Endothelial cell of umbilical vein (primary cell): ENCODE results near the gene HSPB1. TPM values are rescaled to one million over a fixed set of nuclear protein-coding genes. Genes with fewer than 3 reads are reported as not detected.

ENCODE experiments used
- BruUV-seq: library from RNA; stranded (reverse); fragments of 400-500 nt; replicated peaks from 2 replicates; lab custom pipeline; 2021; lab: Mats Ljungman, UMichigan
- CTCF ChIA-PET: fragments of 300-600, 350-600 bp; sonication (Branson Sonifier 250); formaldehyde crosslinking; loops from one replicate; lab custom pipeline; 2021; ENCODE audit warnings: antibody characterized with exemption, inconsistent platforms; lab: Charles Lee
- POLR2A ChIA-PET: fragments of 300-600, 350-600 bp; sonication (Branson Sonifier 250); formaldehyde crosslinking; loops from one replicate; lab custom pipeline; 2021; ENCODE audit warnings: antibody characterized with exemption, inconsistent platforms; lab: Charles Lee
- DNase-seq: peaks from one replicate; pipeline ENCODE4 v3.0.0-alpha.2; 2011; ENCODE audit warnings: low read depth, low spot score
- FAIRE-seq: peaks from 2 replicates; lab custom pipeline; 2011; peaks lifted over from hg19 to GRCh38; lab: Jason Lieb, UNC
- H2AFZ ChIP-seq: 2 replicates; pipeline ENCODE4 v1.6.0; 2012; ENCODE audit warnings: low read depth, low read length, control low read depth, inconsistent platforms
- H3K27ac ChIP-seq: 2 replicates; pipeline ENCODE4 v1.5.1; 2011; ENCODE audit warnings: low read depth, mild to moderate bottlenecking, control low read depth, low read length, moderate library complexity; ENCODE audit not compliant: insufficient read depth
- H3K27me3 ChIP-seq, 2 experiments: 2 replicates each; pipeline versions ENCODE4 v1.6.0 to v1.6.1; 2011; ENCODE audit warnings: low read length in 2 of 2, mixed read lengths in 1 of 2; ENCODE audit not compliant: control insufficient read depth in 2 of 2, insufficient read depth in 2 of 2
- H3K36me3 ChIP-seq, 2 experiments: 2 replicates in 1 of 2; 3 replicates in 1 of 2; pipeline ENCODE4 v1.5.1; 2011; ENCODE audit warnings: low read length in 2 of 2, mild to moderate bottlenecking in 1 of 2, moderate library complexity in 1 of 2; ENCODE audit not compliant: control insufficient read depth in 2 of 2, insufficient read depth in 2 of 2; ENCODE audit errors: extremely low read depth in 1 of 2
- H3K4me1 ChIP-seq: 3 replicates; pipeline ENCODE4 v1.5.1; 2011; ENCODE audit warnings: mild to moderate bottlenecking, low read length; ENCODE audit not compliant: control insufficient read depth, insufficient read depth; ENCODE audit errors: extremely low read depth
- H3K4me2 ChIP-seq: 2 replicates; pipeline ENCODE4 v1.6.1; 2011; ENCODE audit warnings: low read length, control low read depth, mixed read lengths; ENCODE audit not compliant: insufficient read depth
- H3K4me3 ChIP-seq, 3 experiments: fragments of 200-600 bp in 1 of 3; sonication (generic), shearing (Covaris generic) in 1 of 3; replicated peaks in 1 of 3; 2 replicates each; pipeline ENCODE4 v1.5.1; 2011 to 2016; ENCODE audit warnings: control low read depth in 3 of 3, low read length in 3 of 3, mild to moderate bottlenecking in 2 of 3, inconsistent platforms in 1 of 3, low read depth in 1 of 3, moderate library complexity in 1 of 3; ENCODE audit not compliant: insufficient read depth in 1 of 3
- H3K79me2 ChIP-seq: 2 replicates; pipeline ENCODE4 v1.6.0; 2012; ENCODE audit warnings: low read length, inconsistent platforms; ENCODE audit not compliant: control insufficient read depth, insufficient read depth
- H3K9ac ChIP-seq: replicated peaks from 2 replicates; pipeline ENCODE3; 2011; ENCODE audit warnings: low read length, control low read depth; ENCODE audit not compliant: insufficient read depth; ENCODE audit errors: extremely low read depth
- H3K9me1 ChIP-seq: replicated peaks from 3 replicates; pipeline ENCODE4 v1.6.0; 2011; ENCODE audit warnings: mild to moderate bottlenecking, low read length; ENCODE audit not compliant: control insufficient read depth, insufficient read depth; ENCODE audit errors: extremely low read depth
- H3K9me3 ChIP-seq: replicated peaks from 2 replicates; pipeline ENCODE4 v1.5.1; 2012; ENCODE audit warnings: low read length, inconsistent platforms; ENCODE audit not compliant: control insufficient read depth, insufficient read depth
- H4K20me1 ChIP-seq: replicated peaks from 2 replicates; pipeline ENCODE3; 2011; ENCODE audit warnings: mild to moderate bottlenecking, low read length; ENCODE audit not compliant: control insufficient read depth, insufficient read depth; ENCODE audit errors: extremely low read depth
- CTCF ChIP-seq, 2 donors: IDR thresholded peaks; 1 replicate in 1 of 2; 2 replicates in 1 of 2; pipeline ENCODE4 v1.5.1; 2011; ENCODE audit warnings: low read length in 2 of 2, mild to moderate bottlenecking in 2 of 2, moderate library complexity in 2 of 2, control low read depth in 1 of 2, inconsistent platforms in 1 of 2, low read depth in 1 of 2; ENCODE audit not compliant: insufficient read depth in 1 of 2; ENCODE audit errors: extremely low read depth in 1 of 2
- EZH2 ChIP-seq: IDR thresholded peaks from 2 replicates; pipeline ENCODE4 v1.6.1; 2012; ENCODE audit warnings: borderline replicate concordance, low read depth, mild to moderate bottlenecking, moderate library complexity, low read length, inconsistent platforms; ENCODE audit not compliant: severe bottlenecking
- FOS ChIP-seq: IDR thresholded peaks from 2 replicates; pipeline ENCODE4 v1.6.1; 2011; ENCODE audit warnings: mild to moderate bottlenecking, low read length, moderate library complexity, borderline replicate concordance; ENCODE audit not compliant: insufficient read depth
- GATA2 ChIP-seq: IDR thresholded peaks from 2 replicates; pipeline ENCODE4 v1.7.0; 2011; ENCODE audit warnings: low read depth, mild to moderate bottlenecking, moderate library complexity, mixed read lengths, low read length; ENCODE audit not compliant: insufficient read length, insufficient read depth
- JUN ChIP-seq: IDR thresholded peaks from 2 replicates; pipeline ENCODE4 v1.6.1; 2011; ENCODE audit warnings: borderline replicate concordance, low read depth; ENCODE audit not compliant: insufficient read length, insufficient read depth
- MAX ChIP-seq: IDR thresholded peaks from 2 replicates; pipeline ENCODE4 v1.6.1; 2011; ENCODE audit not compliant: insufficient read depth, insufficient read length
- MYC ChIP-seq: IDR thresholded peaks from one replicate; pipeline ENCODE4 v1.6.1; 2011; ENCODE audit warnings: mild to moderate bottlenecking, low read depth, low read length
- POLR2A ChIP-seq: IDR thresholded peaks from 2 replicates; pipeline ENCODE4 v1.6.1; 2012; ENCODE audit warnings: low read depth, mild to moderate bottlenecking, control low read depth, low read length
- POLR2AphosphoS5 ChIP-seq: IDR thresholded peaks from 2 replicates; pipeline ENCODE4 v1.6.1; 2012; ENCODE audit warnings: low read depth, mild to moderate bottlenecking, control low read depth, low read length, moderate library complexity; ENCODE audit not compliant: insufficient read depth
- dilution Hi-C: fragments of 300-500 bp; cut with MboI; formaldehyde crosslinking; loops from one replicate; pipeline ENCODE4 v1.15.0; 2019; ENCODE audit warnings: low sequenced_read_pairs; ENCODE audit not compliant: extremely low pct_ligation_motif_present
- intact Hi-C: fragments of 100-400 bp; cut with micrococcal nuclease; formaldehyde crosslinking; loops from one replicate; pipeline ENCODE4 v1.10.0; 2022
- polyA plus RNA-seq, 4 experiments: library from polyadenylated mRNA; depleted of rRNA in 3 of 4; stranded (reverse) in 3 of 4; unstranded in 1 of 4; fragments of >200 nt; gene quantifications; 2 replicates each; pipeline versions ENCODE4 v1.2.1 to v1.2.3, GENCODE V29; 2011 to 2012; ENCODE audit warnings: missing spikeins in 1 of 4
- total RNA-seq: library from RNA; stranded (reverse); gene quantifications from 2 replicates; pipeline ENCODE4 v1.2.3, GENCODE V29; 2021

Gene HSPB1
- total and polyA plus RNA-seq, 2 donors (not counting 3 experiments of a cell fraction or from before 2014, with no cell fraction given): 1,748 to 3,130 TPM

GRCh38 chr7:76336094-76336493, 33.6 kb downstream of the HSPB1 start:
- H3K36me3 ChIP-seq: peaks cover 3 to 16% of the 10 kb centered on the region in 2 experiments
- no peak for DNase-seq
- POLR2A ChIA-PET: interaction anchor here (1.5 kb wide), 1 partner anchor 10 kb away, joined by 3 read pairs; no protein-coding TSS in a partner anchor
- H3K27ac ChIP-seq: no peak overlapping the region
- no peak overlapping the region for H3K4me3 ChIP-seq
- H4K20me1 ChIP-seq: peaks cover 23% of the 10 kb centered on the region
- TF ChIP-seq FOS (no peak), MAX (no peak), GATA2 (no peak), MYC (no peak), EZH2 (no peak), POLR2A (no peak), CTCF (IDR thresholded peaks at IDR 0.05; ENCODE audit: extremely low read depth in 1 of 2, insufficient read depth in 1 of 2, low read depth in 1 of 2, low read length in 2 of 2) (no peak), JUN (no peak), POLR2AphosphoS5 (no peak)
- peaks cover 98% of the 10 kb centered on the region for H3K79me2 ChIP-seq
- no peaks in the 10 kb centered on the region for H3K27me3 ChIP-seq
- FAIRE-seq: no peak
- no TSS peak for BruUV-seq
- no peak overlapping the region for H3K9ac ChIP-seq
- no peak overlapping the region for H3K4me2 ChIP-seq
- intact Hi-C loops: no loop called here
- peaks cover 7% of the 10 kb centered on the region for H3K4me1 ChIP-seq
- H3K9me1 ChIP-seq: no peaks in the 10 kb centered on the region
- H2AFZ ChIP-seq: no peak overlapping the region
- H3K9me3 ChIP-seq: no peaks in the 10 kb centered on the region
- dilution Hi-C loops: no loop called here
- CTCF ChIA-PET: no interaction called here
